ENCODE measurements around the gene PEMT. TPM values are rescaled to one million over a fixed set of nuclear protein-coding genes. Genes with fewer than 3 reads are reported as not detected.

The PEMT gene
- total RNA-seq, 1 experiment from 2014 or later: 53.1 TPM

- TF ChIP-seq, protein P1, sequence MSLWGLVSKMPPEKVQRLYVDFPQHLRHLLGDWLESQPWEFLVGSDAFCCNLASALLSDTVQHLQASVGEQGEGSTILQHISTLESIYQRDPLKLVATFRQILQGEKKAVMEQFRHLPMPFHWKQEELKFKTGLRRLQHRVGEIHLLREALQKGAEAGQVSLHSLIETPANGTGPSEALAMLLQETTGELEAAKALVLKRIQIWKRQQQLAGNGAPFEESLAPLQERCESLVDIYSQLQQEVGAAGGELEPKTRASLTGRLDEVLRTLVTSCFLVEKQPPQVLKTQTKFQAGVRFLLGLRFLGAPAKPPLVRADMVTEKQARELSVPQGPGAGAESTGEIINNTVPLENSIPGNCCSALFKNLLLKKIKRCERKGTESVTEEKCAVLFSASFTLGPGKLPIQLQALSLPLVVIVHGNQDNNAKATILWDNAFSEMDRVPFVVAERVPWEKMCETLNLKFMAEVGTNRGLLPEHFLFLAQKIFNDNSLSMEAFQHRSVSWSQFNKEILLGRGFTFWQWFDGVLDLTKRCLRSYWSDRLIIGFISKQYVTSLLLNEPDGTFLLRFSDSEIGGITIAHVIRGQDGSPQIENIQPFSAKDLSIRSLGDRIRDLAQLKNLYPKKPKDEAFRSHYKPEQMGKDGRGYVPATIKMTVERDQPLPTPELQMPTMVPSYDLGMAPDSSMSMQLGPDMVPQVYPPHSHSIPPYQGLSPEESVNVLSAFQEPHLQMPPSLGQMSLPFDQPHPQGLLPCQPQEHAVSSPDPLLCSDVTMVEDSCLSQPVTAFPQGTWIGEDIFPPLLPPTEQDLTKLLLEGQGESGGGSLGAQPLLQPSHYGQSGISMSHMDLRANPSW (CRISPR knock-in tag; conservative IDR thresholded peaks at IDR 0.05; ENCODE audit: low read depth): no peak
- TF ChIP-seq ETV6 (CRISPR knock-in tag; IDR thresholded peaks at IDR 0.05): no peak
- no peak for TF ChIP-seq ARID4B (CRISPR knock-in tag; IDR thresholded peaks at IDR 0.05; ENCODE audit: borderline replicate concordance)
- no peak for TF ChIP-seq FOXP1 (CRISPR knock-in tag; IDR thresholded peaks at IDR 0.05; ENCODE audit: borderline replicate concordance)
- no peak for TF ChIP-seq MYBL2 (CRISPR knock-in tag; IDR thresholded peaks at IDR 0.05)
- no peak for TF ChIP-seq E2F5 (CRISPR knock-in tag; IDR thresholded peaks at IDR 0.05)
Observed at GRCh38 chr17:17528696-17529652, 62.5 kb downstream of the PEMT start (continued).

GRCh38 chr17:17527956-17528500 is 63.5 kb downstream of the PEMT start:
- Mint-ChIP-seq H3K27me3 (ENCODE audit: low read depth) (no peaks in the 10 kb centered on the region; the same call in 1 of the 2 replicates), H3K4me1 (peaks cover 19% of the 10 kb centered on the region), H3K4me3 (no peak overlapping the region), H3K9me3 (0 out of 2 replicates have a peak, but pooled peaks cover 6% of the 10 kb centered on the region), H3K27ac (peak overlapping the region; percentile 49; the same call in 1 of the 2 replicates), H3K36me3 (peaks cover 5% of the 10 kb centered on the region; the same call in 1 of the 2 replicates)
- DNase-seq (ENCODE audit: low spot score): no peak
- TF ChIP-seq, protein P2, sequence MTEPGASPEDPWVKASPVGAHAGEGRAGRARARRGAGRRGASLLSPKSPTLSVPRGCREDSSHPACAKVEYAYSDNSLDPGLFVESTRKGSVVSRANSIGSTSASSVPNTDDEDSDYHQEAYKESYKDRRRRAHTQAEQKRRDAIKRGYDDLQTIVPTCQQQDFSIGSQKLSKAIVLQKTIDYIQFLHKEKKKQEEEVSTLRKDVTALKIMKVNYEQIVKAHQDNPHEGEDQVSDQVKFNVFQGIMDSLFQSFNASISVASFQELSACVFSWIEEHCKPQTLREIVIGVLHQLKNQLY (CRISPR knock-in tag; IDR thresholded peaks at IDR 0.05): no peak
- ChIA-PET POLR2A (interaction anchor here (1.3 kb wide), 1 partner anchor 13 kb away, joined by 3 read pairs; no protein-coding TSS in a partner anchor), CTCF (interaction anchor here (0.6 to 1.7 kb wide), 8 partner anchors 10 to 54 kb away, joined by 3 to 11 read pairs (median 3); partner anchors contain the start of gene RASD1)
- no peak for ATAC-seq

- peaks cover 21% of the 10 kb centered on the region for H3K4me1 Mint-ChIP-seq
- peaks cover 5% of the 10 kb centered on the region; the same call in 1 of the 2 replicates for H3K36me3 Mint-ChIP-seq
- ChIA-PET CTCF (interaction anchor here (0.6 to 1.7 kb wide), 5 partner anchors 11 to 54 kb away, joined by 3 to 11 read pairs (median 3); partner anchors contain the start of gene RASD1), POLR2A (interaction anchor here (1.3 kb wide), 1 partner anchor 12 kb away, joined by 3 read pairs; no protein-coding TSS in a partner anchor)
- 0 out of 2 replicates have a peak, but pooled peaks cover 6% of the 10 kb centered on the region for H3K9me3 Mint-ChIP-seq
- ATAC-seq: no peak
- no peak overlapping the region for H3K4me3 Mint-ChIP-seq
- DNase-seq (ENCODE audit: low spot score): no peak
- peak overlapping the region; percentile 41; the same call in 1 of the 2 replicates for H3K27ac Mint-ChIP-seq
- no peaks in the 10 kb centered on the region; the same call in 1 of the 2 replicates for H3K27me3 Mint-ChIP-seq (ENCODE audit: low read depth)
- no peak for TF ChIP-seq TCF7 (CRISPR knock-in tag; IDR thresholded peaks at IDR 0.05; ENCODE audit: low read depth)
- TF ChIP-seq ZNF138 (CRISPR knock-in tag; conservative IDR thresholded peaks at IDR 0.05): no peak
- TF ChIP-seq JAZF1 (CRISPR knock-in tag; IDR thresholded peaks at IDR 0.05): no peak
- no peak for TF ChIP-seq OVOL2 (CRISPR knock-in tag; IDR thresholded peaks at IDR 0.05; ENCODE audit: borderline replicate concordance)
- no peak for TF ChIP-seq ETV6 (CRISPR knock-in tag; IDR thresholded peaks at IDR 0.05)
- no peak for TF ChIP-seq ZNF317 (CRISPR knock-in tag; IDR thresholded peaks at IDR 0.05; ENCODE audit: borderline replicate concordance, low read depth)
Observed at GRCh38 chr17:17527534-17527933, 64.0 kb downstream of the PEMT start.

Measured in WTC11 (cell line).